Progenitor cell of endocrine pancreas (in vitro differentiated cells): ENCODE measurements around the gene POLR2L. TPM values are rescaled to one million over a fixed set of nuclear protein-coding genes. Genes with fewer than 3 reads are reported as not detected.

ENCODE experiments used
- DNase-seq: peaks from one replicate; pipeline ENCODE4 v3.0.0; 2021; ENCODE audit warnings: low spot score; ENCODE audit not compliant: unreplicated experiment
- H3K27ac Mint-ChIP-seq: 2 replicates; pipeline ENCODE4 v1.8.0; 2021; ENCODE audit warnings: mild to moderate bottlenecking, moderate library complexity, mixed read lengths
- H3K27me3 Mint-ChIP-seq: 2 replicates; pipeline ENCODE4 v1.8.0; 2021; ENCODE audit warnings: mixed read lengths
- H3K36me3 Mint-ChIP-seq: 2 replicates; pipeline ENCODE4 v1.8.0; 2022; ENCODE audit warnings: mixed read lengths; ENCODE audit not compliant: insufficient read depth
- H3K4me1 Mint-ChIP-seq: 2 replicates; pipeline ENCODE4 v1.8.0; 2021; ENCODE audit warnings: low read depth, mixed read lengths
- H3K4me3 Mint-ChIP-seq: 2 replicates; pipeline ENCODE4 v1.8.0; 2021; ENCODE audit warnings: low read depth, mild to moderate bottlenecking, moderate library complexity, mixed read lengths
- H3K9me3 Mint-ChIP-seq: 2 replicates; pipeline ENCODE4 v1.8.0; 2021; ENCODE audit warnings: low read depth, mixed read lengths
- CTCF ChIP-seq: fragments of 200-600 bp; sonication (generic); IDR thresholded peaks from one replicate; pipeline ENCODE4 v1.5.0; 2021; ENCODE audit warnings: antibody characterized with exemption, mild to moderate bottlenecking; ENCODE audit not compliant: unreplicated experiment
- long read RNA-seq: library from polyadenylated mRNA; unstranded; transcript quantifications from one replicate; pipeline ENCODE4 v2.0.0, GENCODE V29; 2020
- total RNA-seq: library from RNA; stranded (reverse); gene quantifications from 2 replicates; pipeline ENCODE4 v1.2.1, GENCODE V29; 2021

POLR2L gene
- 89.6 and 97.9 TPM in 2 replicates for total RNA-seq
- long read RNA-seq, transcript POLR2L-201 (2 exons, 892 nt): major isoform, 30 of 30 reads
- long read RNA-seq, partial matches to known transcripts: 0 of 30 reads
- long read RNA-seq, other reads (novel, unspliced or antisense): 0 of 30 reads

GRCh38 chr11:842370-843002, at the start of gene POLR2L, which contains the start of gene TSPAN4:
Gene POLR2L (minus strand): TSS chr11:842529. CDS start chr11:842508, 21 bp downstream.
Gene TSPAN4 (plus strand): TSS chr11:842852. CDS start chr11:850305, 7,453 bp downstream.
- peak; percentile 77 for DNase-seq
- Mint-ChIP-seq H3K27ac (peak within 1 kb of the TSS; percentile 92), H3K9me3 (no peaks in the 10 kb centered on the region), H3K4me3 (peak within 1 kb of the TSS; percentile 84), H3K4me1 (peaks cover 15% of the 10 kb centered on the region), H3K36me3 (no peaks in the 10 kb centered on the region), H3K27me3 (peaks cover 3% of the 10 kb centered on the region)
- no peak for TF ChIP-seq CTCF

- no peak for DNase-seq
- TF ChIP-seq CTCF: no peak
- H3K4me3 Mint-ChIP-seq: no peak overlapping the region
- no peak overlapping the region for H3K27ac Mint-ChIP-seq
- H3K36me3 Mint-ChIP-seq: peaks cover 4% of the 10 kb centered on the region
- no peaks in the 10 kb centered on the region for H3K27me3 Mint-ChIP-seq
- H3K4me1 Mint-ChIP-seq: no peaks in the 10 kb centered on the region
- no peaks in the 10 kb centered on the region for H3K9me3 Mint-ChIP-seq
These were observed 48.6 kb upstream of the POLR2L start for GRCh38 chr11:890794-891540.

GRCh38 chr11:889687-890475, 47.6 kb upstream of the POLR2L start:
- H3K27ac Mint-ChIP-seq: no peak overlapping the region
- no peaks in the 10 kb centered on the region for H3K9me3 Mint-ChIP-seq
- H3K4me1 Mint-ChIP-seq: no peaks in the 10 kb centered on the region
- no peak overlapping the region for H3K4me3 Mint-ChIP-seq
- H3K36me3 Mint-ChIP-seq: peaks cover 6% of the 10 kb centered on the region
- no peaks in the 10 kb centered on the region for H3K27me3 Mint-ChIP-seq
- DNase-seq: no peak
- no peak for TF ChIP-seq CTCF

GRCh38 chr11:889257-889656, 46.9 kb upstream of the POLR2L start:
- no peak overlapping the region for H3K4me3 Mint-ChIP-seq
- no peaks in the 10 kb centered on the region for H3K4me1 Mint-ChIP-seq
- H3K27ac Mint-ChIP-seq: no peak overlapping the region
- peaks cover 6% of the 10 kb centered on the region for H3K36me3 Mint-ChIP-seq
- no peak for DNase-seq
- TF ChIP-seq CTCF: no peak
- no peaks in the 10 kb centered on the region for H3K9me3 Mint-ChIP-seq
- no peaks in the 10 kb centered on the region for H3K27me3 Mint-ChIP-seq
